HepG2 (cell line): ENCODE measurements around the gene PSRC1. TPM values are rescaled to one million over a fixed set of nuclear protein-coding genes. Genes with fewer than 3 reads are reported as not detected.

Experiments
- CBFB ChIP-seq: sonication (generic); formaldehyde crosslinking; IDR thresholded peaks from 2 replicates; pipeline ENCODE4 v1.4.0; 2020; ENCODE audit warnings: missing genetic modification reagents
- ELF1 ChIP-seq: sonication (generic); formaldehyde crosslinking; IDR thresholded peaks from 2 replicates; pipeline ENCODE4 v1.4.0; 2020; ENCODE audit warnings: missing genetic modification reagents
- LBX2 ChIP-seq: sonication (generic); formaldehyde crosslinking; IDR thresholded peaks from 2 replicates; pipeline ENCODE4 v1.5.0; 2020; ENCODE audit warnings: missing genetic modification reagents, mild to moderate bottlenecking, borderline replicate concordance
- MATR3 ChIP-seq: sonication (generic); formaldehyde crosslinking; IDR thresholded peaks from 2 replicates; pipeline ENCODE4 v1.4.0; 2020; ENCODE audit warnings: missing genetic modification reagents
- MBD4 ChIP-seq: IDR thresholded peaks from 2 replicates; pipeline ENCODE4 v1.6.1; 2012; ENCODE audit warnings: low read length, inconsistent platforms, borderline replicate concordance
- MIER2 ChIP-seq: IDR thresholded peaks from 2 replicates; pipeline ENCODE4 v1.6.1; 2016; ENCODE audit warnings: missing biosample characterization, missing genetic modification reagents
- NFIC ChIP-seq: IDR thresholded peaks from 2 replicates; pipeline ENCODE4 v1.6.1; 2012; ENCODE audit warnings: mild to moderate bottlenecking, low read length, inconsistent platforms
- PHF8 ChIP-seq: sonication (generic); formaldehyde crosslinking; IDR thresholded peaks from 2 replicates; pipeline ENCODE4 v1.5.0; 2020; ENCODE audit warnings: missing genetic modification reagents
- SNAPC2 ChIP-seq: sonication (generic); formaldehyde crosslinking; IDR thresholded peaks from 2 replicates; pipeline ENCODE4 v1.8.1; 2022; ENCODE audit warnings: mild to moderate bottlenecking, missing genetic modification reagents
- SPEN ChIP-seq: sonication (generic); formaldehyde crosslinking; IDR thresholded peaks from 2 replicates; pipeline ENCODE4 v1.5.1; 2020; ENCODE audit warnings: low read depth, mild to moderate bottlenecking, missing genetic modification reagents
- SRSF1 ChIP-seq: fragments of 200-400 bp; formaldehyde crosslinking; optimal IDR thresholded peaks from 2 replicates; pipeline ENCODE3; 2017; ENCODE audit warnings: mild to moderate bottlenecking, low read depth, low read length, moderate library complexity
- TBL1XR1 ChIP-seq: fragments of 150-350 bp; IDR thresholded peaks from 2 replicates; pipeline ENCODE4 v1.6.1; 2014; ENCODE audit warnings: borderline replicate concordance, low read length; ENCODE audit not compliant: partially characterized antibody
- U2AF2 ChIP-seq: fragments of 200-400 bp; formaldehyde crosslinking; IDR thresholded peaks from 2 replicates; pipeline ENCODE4 v1.6.1; 2017; ENCODE audit warnings: low read depth, mild to moderate bottlenecking, low read length
- ZNF230 ChIP-seq: sonication (generic); formaldehyde crosslinking; IDR thresholded peaks from 2 replicates; pipeline ENCODE4 v1.4.0; 2020; ENCODE audit warnings: mild to moderate bottlenecking, missing genetic modification reagents
- ZNF333 ChIP-seq: sonication (generic); formaldehyde crosslinking; IDR thresholded peaks from 2 replicates; pipeline ENCODE4 v1.4.0; 2020; ENCODE audit warnings: mild to moderate bottlenecking, missing genetic modification reagents, borderline replicate concordance
- ZNF546 ChIP-seq: sonication (generic); formaldehyde crosslinking; conservative IDR thresholded peaks from 2 replicates; pipeline ENCODE4 v1.8.1; 2023; ENCODE audit warnings: mild to moderate bottlenecking, missing genetic modification reagents
- ZNF572 ChIP-seq: sonication (generic); formaldehyde crosslinking; IDR thresholded peaks from 2 replicates; pipeline ENCODE4 v1.5.1; 2020; ENCODE audit warnings: mild to moderate bottlenecking, missing genetic modification reagents
- ZNF780A ChIP-seq: sonication (generic); formaldehyde crosslinking; IDR thresholded peaks from 2 replicates; pipeline ENCODE4 v1.8.0; 2022; ENCODE audit warnings: mild to moderate bottlenecking, missing genetic modification reagents, moderate library complexity
- ZNF83 ChIP-seq: sonication (generic); formaldehyde crosslinking; IDR thresholded peaks from 2 replicates; pipeline ENCODE4 v1.4.0; 2020; ENCODE audit warnings: missing genetic modification reagents, mild to moderate bottlenecking, borderline replicate concordance
- ZNF879 ChIP-seq: sonication (generic); formaldehyde crosslinking; IDR thresholded peaks from 2 replicates; pipeline ENCODE4 v1.8.1; 2023; ENCODE audit warnings: missing genetic modification reagents
- ZSCAN29 ChIP-seq: sonication (generic); formaldehyde crosslinking; conservative IDR thresholded peaks from 2 replicates; pipeline ENCODE4 v1.4.0; 2020; ENCODE audit warnings: mild to moderate bottlenecking, missing genetic modification reagents
- ZZZ3 ChIP-seq: sonication (generic); formaldehyde crosslinking; IDR thresholded peaks from 2 replicates; pipeline ENCODE4 v1.4.0; 2020; ENCODE audit warnings: missing genetic modification reagents, mild to moderate bottlenecking, borderline replicate concordance
- polyA plus RNA-seq, 8 experiments: library from polyadenylated mRNA; depleted of rRNA in 3 of 8; stranded (reverse) in 7 of 8; unstranded in 1 of 8; fragments of >200 nt; fragmentation: Illumina TruSeq in 4 of 8; extraction: Trizol in 4 of 8; gene quantifications; 2 replicates each; pipeline versions ENCODE4 v1.2.1 to v1.2.3, GENCODE V29; 2011 to 2016; ENCODE audit warnings: low read depth in 4 of 8, missing spikeins in 1 of 8, mixed read lengths in 1 of 8; ENCODE audit not compliant: insufficient read depth in 1 of 8
- total RNA-seq, 5 experiments: library from RNA; depleted of rRNA; stranded (reverse); fragments of >200 nt; fragmentation: Illumina TruSeq; extraction: Trizol; gene quantifications; 2 replicates each; pipeline ENCODE4 v1.2.3, GENCODE V29; 2016; ENCODE audit warnings: low read depth in 1 of 5
- TF ChIP-seq, protein P1 (sequence below): sonication (generic); formaldehyde crosslinking; conservative IDR thresholded peaks from 2 replicates; pipeline ENCODE4 v1.4.0; 2020; ENCODE audit warnings: missing genetic modification reagents

Gene PSRC1
- total and polyA plus RNA-seq, 2 of the 13 experiments (the other 11 are each of a cell fraction or from before 2014, with no cell fraction given), result 28.6 to 30.3 TPM

DNA sequence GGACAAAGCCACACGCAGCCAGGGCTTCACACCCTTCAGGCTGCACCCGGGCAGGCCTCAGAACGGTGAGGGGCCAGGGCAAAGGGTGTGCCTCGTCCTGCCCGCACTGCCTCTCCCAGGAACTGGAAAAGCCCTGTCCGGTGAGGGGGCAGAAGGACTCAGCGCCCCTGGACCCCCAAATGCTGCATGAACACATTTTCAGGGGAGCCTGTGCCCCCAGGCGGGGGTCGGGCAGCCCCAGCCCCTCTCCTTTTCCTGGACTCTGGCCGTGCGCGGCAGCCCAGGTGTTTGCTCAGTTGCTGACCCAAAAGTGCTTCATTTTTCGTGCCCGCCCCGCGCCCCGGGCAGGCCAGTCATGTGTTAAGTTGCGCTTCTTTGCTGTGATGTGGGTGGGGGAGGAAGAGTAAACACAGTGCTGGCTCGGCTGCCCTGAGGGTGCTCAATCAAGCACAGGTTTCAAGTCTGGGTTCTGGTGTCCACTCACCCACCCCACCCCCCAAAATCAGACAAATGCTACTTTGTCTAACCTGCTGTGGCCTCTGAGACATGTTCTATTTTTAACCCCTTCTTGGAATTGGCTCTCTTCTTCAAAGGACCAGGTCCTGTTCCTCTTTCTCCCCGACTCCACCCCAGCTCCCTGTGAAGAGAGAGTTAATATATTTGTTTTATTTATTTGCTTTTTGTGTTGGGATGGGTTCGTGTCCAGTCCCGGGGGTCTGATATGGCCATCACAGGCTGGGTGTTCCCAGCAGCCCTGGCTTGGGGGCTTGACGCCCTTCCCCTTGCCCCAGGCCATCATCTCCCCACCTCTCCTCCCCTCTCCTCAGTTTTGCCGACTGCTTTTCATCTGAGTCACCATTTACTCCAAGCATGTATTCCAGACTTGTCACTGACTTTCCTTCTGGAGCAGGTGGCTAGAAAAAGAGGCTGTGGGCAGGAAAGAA, 8.1 kb downstream of the PSRC1 start (continued):
- TF ChIP-seq, protein P1, sequence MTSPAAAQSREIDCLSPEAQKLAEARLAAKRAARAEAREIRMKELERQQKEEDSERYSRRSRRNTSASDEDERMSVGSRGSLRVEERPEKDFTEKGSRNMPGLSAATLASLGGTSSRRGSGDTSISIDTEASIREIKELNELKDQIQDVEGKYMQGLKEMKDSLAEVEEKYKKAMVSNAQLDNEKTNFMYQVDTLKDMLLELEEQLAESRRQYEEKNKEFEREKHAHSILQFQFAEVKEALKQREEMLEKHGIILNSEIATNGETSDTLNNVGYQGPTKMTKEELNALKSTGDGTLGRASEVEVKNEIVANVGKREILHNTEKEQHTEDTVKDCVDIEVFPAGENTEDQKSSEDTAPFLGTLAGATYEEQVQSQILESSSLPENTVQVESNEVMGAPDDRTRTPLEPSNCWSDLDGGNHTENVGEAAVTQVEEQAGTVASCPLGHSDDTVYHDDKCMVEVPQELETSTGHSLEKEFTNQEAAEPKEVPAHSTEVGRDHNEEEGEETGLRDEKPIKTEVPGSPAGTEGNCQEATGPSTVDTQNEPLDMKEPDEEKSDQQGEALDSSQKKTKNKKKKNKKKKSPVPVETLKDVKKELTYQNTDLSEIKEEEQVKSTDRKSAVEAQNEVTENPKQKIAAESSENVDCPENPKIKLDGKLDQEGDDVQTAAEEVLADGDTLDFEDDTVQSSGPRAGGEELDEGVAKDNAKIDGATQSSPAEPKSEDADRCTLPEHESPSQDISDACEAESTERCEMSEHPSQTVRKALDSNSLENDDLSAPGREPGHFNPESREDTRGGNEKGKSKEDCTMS (CRISPR knock-in tag), result no peak
- TF ChIP-seq SRSF1 (peak; percentile 59), ZNF879 (CRISPR knock-in tag) (no peak), MATR3 (CRISPR knock-in tag) (no peak), TBL1XR1 (no peak), ZZZ3 (CRISPR knock-in tag) (no peak), NFIC (peak; percentile 45; the same call in 1 of the 2 replicates), ZNF83 (CRISPR knock-in tag) (no peak), SNAPC2 (CRISPR knock-in tag) (no peak), ZNF780A (CRISPR knock-in tag) (no peak), PHF8 (peak; percentile 46), LBX2 (no peak), MIER2 (CRISPR knock-in tag) (no peak), CBFB (CRISPR knock-in tag) (no peak; the same call in 1 of the 2 replicates), ZSCAN29 (CRISPR knock-in tag) (no peak), ZNF572 (CRISPR knock-in tag) (no peak), U2AF2 (no peak), MBD4 (no peak), ZNF546 (CRISPR knock-in tag) (no peak), SPEN (CRISPR knock-in tag) (no peak), ELF1 (CRISPR knock-in tag) (no peak), ZNF230 (CRISPR knock-in tag) (no peak), ZNF333 (CRISPR knock-in tag) (no peak)
